ENCODE measurements around the gene ARAP3.
A peak's percentile ranks its signal among the peaks of the same experiment; 100 is the strongest.
"Not testable (repeated sequence)": the region's sequence is repeated elsewhere in the genome, so short reads cannot be mapped to it uniquely, and the experiment has no call there.

Gene ARAP3, protein sequence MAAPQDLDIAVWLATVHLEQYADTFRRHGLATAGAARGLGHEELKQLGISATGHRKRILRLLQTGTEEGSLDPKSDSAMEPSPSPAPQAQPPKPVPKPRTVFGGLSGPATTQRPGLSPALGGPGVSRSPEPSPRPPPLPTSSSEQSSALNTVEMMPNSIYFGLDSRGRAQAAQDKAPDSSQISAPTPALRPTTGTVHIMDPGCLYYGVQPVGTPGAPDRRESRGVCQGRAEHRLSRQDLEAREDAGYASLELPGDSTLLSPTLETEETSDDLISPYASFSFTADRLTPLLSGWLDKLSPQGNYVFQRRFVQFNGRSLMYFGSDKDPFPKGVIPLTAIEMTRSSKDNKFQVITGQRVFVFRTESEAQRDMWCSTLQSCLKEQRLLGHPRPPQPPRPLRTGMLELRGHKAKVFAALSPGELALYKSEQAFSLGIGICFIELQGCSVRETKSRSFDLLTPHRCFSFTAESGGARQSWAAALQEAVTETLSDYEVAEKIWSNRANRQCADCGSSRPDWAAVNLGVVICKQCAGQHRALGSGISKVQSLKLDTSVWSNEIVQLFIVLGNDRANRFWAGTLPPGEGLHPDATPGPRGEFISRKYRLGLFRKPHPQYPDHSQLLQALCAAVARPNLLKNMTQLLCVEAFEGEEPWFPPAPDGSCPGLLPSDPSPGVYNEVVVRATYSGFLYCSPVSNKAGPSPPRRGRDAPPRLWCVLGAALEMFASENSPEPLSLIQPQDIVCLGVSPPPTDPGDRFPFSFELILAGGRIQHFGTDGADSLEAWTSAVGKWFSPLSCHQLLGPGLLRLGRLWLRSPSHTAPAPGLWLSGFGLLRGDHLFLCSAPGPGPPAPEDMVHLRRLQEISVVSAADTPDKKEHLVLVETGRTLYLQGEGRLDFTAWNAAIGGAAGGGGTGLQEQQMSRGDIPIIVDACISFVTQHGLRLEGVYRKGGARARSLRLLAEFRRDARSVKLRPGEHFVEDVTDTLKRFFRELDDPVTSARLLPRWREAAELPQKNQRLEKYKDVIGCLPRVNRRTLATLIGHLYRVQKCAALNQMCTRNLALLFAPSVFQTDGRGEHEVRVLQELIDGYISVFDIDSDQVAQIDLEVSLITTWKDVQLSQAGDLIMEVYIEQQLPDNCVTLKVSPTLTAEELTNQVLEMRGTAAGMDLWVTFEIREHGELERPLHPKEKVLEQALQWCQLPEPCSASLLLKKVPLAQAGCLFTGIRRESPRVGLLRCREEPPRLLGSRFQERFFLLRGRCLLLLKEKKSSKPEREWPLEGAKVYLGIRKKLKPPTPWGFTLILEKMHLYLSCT (N-terminal part only)

GRCh38 chr5:141681695-141682641 lies at the start of gene ARAP3:
ARAP3 (minus strand) TSS chr5:141682230; CDS start chr5:141680486, 1,744 bp downstream.
- peak in 1 of 2 donors; percentile 16 for DNase-seq (ENCODE audit: low read depth in 2 of 2)

- DNase-seq (ENCODE audit: low read depth in 2 of 2), result no peak
These were observed 47.5 kb upstream of the ARAP3 start for GRCh38 chr5:141729387-141730006.

GRCh38 chr5:141725891-141726290 lies 43.9 kb upstream of the ARAP3 start:
- no peak for DNase-seq (ENCODE audit: low read depth in 2 of 2)

GRCh38 chr5:141725174-141725573 lies 43.1 kb upstream of the ARAP3 start:
- not testable (repeated sequence) for DNase-seq (ENCODE audit: low read depth in 2 of 2)

GRCh38 chr5:141722266-141722665 lies 40.2 kb upstream of the ARAP3 start:
- DNase-seq (ENCODE audit: low read depth in 2 of 2), result no peak

DNA sequence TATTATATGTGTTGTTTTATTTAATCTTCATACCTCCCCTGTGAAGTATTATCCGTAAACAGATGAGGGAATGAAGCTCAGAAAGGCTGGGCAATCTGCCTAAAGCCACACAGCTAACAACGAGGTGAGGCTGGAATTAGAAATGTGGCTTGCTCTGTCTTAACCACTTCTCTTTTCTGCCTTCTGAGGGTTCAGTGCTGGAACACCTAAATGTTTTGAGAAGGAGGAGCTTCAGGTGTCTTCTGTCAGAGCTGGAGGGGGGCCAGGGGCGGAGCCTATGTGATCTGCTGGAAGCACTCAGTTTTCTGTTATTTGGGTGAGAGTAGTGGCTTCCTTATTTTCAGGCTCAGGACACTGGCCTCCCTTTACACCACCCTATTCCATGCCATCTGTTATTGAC lies 35.0 kb upstream of the ARAP3 start:
- DNase-seq (ENCODE audit: low read depth in 2 of 2), result no peak

- DNase-seq (ENCODE audit: low read depth in 2 of 2), result no peak
These were observed 34.4 kb upstream of the ARAP3 start for GRCh38 chr5:141716468-141716867.

GRCh38 chr5:141716009-141716408 lies 34.0 kb upstream of the ARAP3 start:
- DNase-seq (ENCODE audit: low read depth in 2 of 2), result no peak

DNA sequence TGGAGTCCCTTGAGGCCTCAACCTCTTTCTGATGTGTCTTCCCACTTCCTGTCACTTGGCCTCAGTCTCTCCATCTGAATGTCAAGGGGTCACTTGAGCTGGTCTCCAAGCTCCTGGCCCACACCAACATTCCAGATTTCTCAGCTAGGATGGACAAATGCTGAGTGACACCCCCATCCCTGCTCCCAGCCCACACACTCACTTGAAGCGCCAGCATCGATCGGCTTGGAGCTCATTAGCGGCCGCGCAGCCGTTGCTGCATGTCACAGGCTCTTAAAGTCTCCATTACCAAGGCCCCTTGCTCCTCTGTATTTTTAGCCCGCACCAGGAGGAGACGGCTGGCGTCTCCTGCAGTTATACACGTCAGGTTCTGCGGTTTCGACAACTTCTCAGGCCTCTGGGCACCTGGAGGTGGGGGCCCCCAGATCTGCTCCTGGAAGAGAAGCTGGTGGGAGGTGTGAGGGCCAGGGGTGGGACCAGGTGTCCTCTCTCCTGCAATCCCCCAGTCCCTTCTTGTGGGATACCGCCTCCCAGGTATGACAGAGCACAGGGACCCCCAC lies 33.4 kb upstream of the ARAP3 start:
- DNase-seq (ENCODE audit: low read depth in 2 of 2), result no peak

GRCh38 chr5:141714542-141715310 lies 32.7 kb upstream of the ARAP3 start:
- DNase-seq (ENCODE audit: low read depth in 2 of 2), result no peak

- no peak for DNase-seq (ENCODE audit: low read depth in 2 of 2)
These were observed 31.7 kb upstream of the ARAP3 start for GRCh38 chr5:141713616-141714309.

- DNase-seq (ENCODE audit: low read depth in 2 of 2), result no peak
These were observed 29.7 kb upstream of the ARAP3 start for GRCh38 chr5:141711687-141712086.

DNA sequence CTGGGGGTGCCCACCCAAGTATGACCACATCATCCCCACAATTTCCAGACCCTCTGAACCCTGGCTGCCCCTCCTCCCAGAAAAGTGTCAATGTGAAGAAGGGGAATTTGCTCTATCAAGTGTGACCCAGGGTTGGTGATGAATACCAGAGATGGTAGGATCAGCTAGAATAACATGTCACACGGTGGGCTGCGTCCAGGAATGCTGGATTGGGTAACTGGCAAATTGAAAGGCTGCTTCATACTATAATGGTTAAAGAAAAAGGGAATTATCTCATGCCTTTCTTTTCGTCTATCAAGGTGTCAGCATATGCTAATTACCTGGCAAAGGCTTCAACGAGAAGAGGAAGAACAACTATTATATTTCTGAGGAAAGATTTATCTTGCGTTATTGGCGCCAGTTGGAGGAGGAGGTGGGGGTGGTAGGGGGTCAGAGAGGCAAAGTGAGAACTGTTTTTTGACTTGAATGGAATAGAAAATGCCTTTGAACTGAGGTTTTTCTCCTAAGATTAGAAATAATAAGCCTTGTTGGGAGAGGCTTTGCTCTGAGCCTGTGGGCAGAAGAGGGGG lies 27.8 kb upstream of the ARAP3 start:
- DNase-seq (ENCODE audit: low read depth in 2 of 2), result no peak

GRCh38 chr5:141708016-141708415 lies 26.0 kb upstream of the ARAP3 start:
- DNase-seq (ENCODE audit: low read depth in 2 of 2), result no peak

- no peak for DNase-seq (ENCODE audit: low read depth in 2 of 2)
These were observed 25.5 kb upstream of the ARAP3 start for GRCh38 chr5:141707510-141707909.

GRCh38 chr5:141706121-141706520 lies 24.1 kb upstream of the ARAP3 start:
- DNase-seq (ENCODE audit: low read depth in 2 of 2), result no peak

DNA sequence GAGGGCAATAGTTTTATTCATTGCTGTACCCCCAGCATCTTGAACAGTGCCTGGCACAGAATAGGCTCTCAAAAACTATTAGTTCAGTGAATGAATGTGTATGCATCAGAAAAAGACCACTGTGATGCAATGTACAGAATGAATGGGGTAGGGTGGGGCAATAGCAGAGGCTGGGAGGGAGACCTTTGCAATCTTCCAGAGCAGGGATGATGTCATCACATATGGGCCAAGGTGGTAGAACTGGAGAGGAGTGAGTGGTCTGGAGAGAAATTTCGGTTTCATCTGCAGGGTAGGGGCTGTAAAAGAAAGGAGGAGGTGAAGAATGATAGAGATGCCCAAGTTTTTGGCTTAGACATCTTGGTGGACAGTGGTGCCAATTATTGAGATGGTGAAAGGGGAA lies 23.4 kb upstream of the ARAP3 start:
- no peak for DNase-seq (ENCODE audit: low read depth in 2 of 2)

- no peak for DNase-seq (ENCODE audit: low read depth in 2 of 2)
These were observed 22.8 kb upstream of the ARAP3 start for GRCh38 chr5:141704782-141705297.

All from stimulated activated CD8-positive, alpha-beta memory T cell treated with anti-CD3 and anti-CD28 coated beads, Interleukin-2, amount 100 ng/mL, for 1 hour (primary cell).